CD4-positive, alpha-beta T cell treated with Interleukin-15 for 1 hour (primary cell): ENCODE data around the gene RAB22A.
"Not testable (repeated sequence)": the region's sequence is repeated elsewhere in the genome, so short reads cannot be mapped to it uniquely, and the experiment has no call there.

Experiments
- DNase-seq: peaks from one replicate; pipeline ENCODE4 v3.0.0-alpha.2; 2020

RAB22A gene

DNA sequence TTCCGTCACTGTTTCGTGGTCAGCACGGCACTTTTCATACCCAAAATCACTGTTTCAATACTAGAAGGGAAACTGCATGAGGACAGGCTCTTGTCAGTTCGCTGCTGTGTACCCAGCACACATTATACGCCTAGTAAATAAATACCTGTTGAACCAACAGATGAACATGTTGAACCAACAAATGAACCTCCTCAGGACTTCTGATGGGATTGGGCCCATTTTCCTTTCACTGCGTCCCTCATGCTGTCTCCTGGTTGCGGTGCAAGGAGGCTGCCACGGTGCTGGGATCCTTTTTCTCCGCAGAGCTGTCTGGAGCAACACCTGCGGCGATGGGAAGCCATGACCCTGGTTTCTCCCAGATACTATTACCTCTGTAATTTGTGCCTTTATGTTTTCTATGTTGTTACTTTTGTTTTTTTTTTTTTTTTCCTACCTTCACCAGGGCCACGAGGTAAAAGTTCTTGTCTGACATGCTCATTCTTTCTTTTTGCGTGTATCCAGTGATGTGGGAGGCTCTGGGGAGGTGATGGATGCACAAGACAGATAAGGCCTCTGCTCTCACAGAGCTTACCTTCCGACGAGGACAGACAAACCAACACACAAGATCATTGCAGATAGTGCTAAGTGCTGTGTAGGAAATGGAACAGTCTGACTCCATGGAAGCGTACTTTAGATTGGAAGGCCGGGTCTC lies 80.6 kb downstream of the RAB22A start:
- no peak for DNase-seq

DNA sequence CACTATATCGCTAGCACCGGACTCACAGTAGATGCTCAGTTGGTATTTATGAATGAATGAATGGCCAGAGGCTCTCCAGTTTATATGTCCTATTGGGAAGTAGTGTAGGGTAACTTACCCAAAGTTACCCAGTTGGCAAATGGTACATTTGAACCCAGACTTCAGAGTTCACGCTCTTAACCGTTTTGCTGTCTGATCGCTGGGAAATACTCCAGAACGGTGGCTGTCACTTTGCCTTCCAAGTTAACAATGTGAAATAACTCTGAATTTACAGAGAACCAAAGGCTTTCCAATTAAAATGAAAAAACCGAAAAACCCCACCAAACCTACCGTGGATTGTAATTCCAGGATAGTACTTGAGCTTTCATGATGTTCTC lies 81.1 kb downstream of the RAB22A start:
- DNase-seq = no peak

DNA sequence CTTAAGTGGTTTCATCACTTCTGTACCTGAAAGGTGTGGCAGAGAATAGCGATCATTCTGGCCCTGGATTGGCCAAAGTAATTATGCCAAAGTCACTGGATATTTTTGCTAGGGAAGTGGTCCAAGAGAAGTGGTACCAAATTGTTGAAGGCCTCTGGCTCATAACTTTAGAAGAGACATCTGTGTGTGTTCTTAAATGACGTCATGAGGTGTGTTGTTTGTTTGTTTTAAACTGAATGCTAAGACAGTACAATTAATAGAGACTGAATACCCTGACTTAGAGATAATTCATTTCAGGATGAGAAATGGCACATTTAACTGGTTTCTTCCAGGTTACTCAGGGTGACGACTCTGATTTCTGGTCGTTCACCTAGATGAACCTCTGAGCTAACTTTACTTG lies 82.8 kb downstream of the RAB22A start:
- no peak for DNase-seq

DNA sequence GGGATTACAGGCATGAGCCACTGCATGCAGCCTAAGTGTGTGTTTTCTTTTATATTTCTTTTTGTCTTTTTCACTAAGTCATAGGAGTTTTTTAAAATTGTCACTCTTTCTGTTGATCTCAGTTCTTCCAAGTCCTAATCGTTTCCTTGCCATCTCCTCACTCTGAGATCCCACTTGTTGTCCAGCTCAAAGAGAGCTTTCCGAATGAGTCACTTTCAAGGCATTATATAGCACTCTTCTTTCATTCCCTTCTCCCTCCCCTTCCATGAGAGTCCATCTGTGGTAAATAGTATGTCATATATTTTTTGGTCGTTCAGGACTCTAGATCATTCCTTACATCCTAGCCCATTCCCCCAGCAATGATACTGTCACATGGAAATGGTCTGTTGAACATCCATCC lies 83.8 kb downstream of the RAB22A start:
- no peak for DNase-seq

DNA sequence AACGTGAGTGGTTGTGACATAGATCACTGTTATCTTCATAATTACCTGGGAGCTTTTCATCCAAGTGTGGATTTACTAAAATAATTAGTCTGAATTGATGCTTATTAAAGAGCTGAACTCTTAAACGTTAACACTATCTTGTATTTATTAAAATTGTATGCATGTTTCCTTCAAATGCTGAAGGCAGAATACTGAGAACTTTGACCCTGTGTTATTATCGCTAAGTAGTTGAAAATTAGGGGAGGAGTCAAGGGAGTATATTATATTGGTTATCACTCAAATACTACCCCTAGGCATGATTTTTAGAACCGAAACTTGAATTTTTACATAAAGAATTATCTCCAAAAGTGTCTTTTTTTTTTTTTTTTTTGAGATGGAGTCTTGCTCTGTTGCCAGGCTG lies 85.3 kb downstream of the RAB22A start:
- no peak for DNase-seq

DNA sequence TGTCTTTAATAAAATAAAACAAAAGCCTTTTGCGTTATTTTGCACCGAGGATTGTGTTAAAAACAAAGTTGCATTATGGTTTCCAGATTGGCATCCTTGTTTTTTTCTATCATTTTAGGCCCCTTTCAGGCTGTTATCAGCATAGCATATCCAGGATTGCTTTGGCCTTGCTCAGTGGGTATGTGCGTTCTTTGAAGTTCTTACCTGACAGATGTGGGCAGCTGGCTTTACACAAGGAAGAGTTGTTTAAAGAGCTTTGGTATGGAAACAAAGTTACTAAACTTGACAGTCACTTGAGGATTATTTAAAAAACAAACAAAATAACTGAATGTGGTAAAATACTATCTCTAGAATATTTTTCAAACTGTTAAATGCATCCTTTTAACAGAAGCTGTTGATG lies 86.1 kb downstream of the RAB22A start:
- DNase-seq = no peak

DNA sequence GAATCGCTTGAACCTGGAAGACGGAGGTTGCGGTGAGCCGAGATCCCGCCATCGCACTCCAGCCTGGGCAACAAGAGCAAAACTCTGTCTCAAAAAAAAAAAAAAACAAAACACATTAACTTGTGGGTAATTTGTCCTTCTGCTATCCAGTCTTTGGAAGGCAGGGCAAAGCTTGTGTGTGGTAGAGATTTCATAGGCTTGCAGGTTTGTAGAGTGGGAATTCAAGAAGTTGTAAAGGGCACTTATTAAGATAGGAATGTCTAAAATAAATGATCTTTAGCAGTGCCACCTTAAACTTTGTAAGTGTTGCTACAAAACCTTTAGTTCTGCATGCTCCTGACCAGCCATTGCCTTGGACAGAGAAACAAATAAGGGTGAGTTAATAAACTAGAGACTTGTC lies 87.9 kb downstream of the RAB22A start:
- DNase-seq = no peak

DNA sequence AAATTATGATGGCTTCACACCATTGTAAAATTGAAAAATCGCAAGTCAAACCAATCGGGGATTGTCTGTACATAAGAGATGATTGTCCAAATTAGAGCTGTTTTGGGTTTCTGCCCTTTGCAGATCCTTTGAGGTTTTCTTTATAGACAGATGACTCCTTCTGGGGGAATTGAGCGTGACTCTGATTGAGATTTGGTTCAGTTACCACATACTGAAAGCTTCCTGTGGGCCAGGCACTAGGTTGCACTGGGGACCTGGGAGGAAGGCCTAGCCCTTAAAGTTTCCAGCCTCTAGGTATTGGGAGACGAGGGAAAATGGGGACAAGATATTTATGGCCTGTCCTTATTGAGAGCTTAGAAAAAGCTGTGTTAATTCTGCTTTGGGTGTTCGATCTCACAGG lies 88.7 kb downstream of the RAB22A start:
- no peak for DNase-seq

DNA sequence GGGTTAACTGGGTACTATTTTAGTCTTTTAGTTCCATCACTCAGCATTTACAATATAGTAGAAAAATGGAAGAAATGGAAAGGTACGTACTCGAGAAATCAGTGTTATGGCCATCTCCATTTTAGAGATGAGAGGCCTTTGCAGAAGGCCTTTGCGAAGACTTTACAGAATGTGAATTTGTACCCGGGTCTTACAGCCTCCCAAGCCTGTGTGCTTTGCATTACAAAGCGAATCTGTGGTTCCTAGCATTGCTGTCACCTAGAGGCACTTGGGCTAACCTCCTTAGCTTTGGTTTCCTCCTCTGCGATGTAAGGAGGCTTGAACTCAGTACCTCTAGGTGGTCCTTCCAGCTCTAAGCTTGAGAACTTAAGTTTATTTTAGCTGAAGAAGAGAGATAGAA lies 90.4 kb downstream of the RAB22A start:
- no peak for DNase-seq

DNA sequence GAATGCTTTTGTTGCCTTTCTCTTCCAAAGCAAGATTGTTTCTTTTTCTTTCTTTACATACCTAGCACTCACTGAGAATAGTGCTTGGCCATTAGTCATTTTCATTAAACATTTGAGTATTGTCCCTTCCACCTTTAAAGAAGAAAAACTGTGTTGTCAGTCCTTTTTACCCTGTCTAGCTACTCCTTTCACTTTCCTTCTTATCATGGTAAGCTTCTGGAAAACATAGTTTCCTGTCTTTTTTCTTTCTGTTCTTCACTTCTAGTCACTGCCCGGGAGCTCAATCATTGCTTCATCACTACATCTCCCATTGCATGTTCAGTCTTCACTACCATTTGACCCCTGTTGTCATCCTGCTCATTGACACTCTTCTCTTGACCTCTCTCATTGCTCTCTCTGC lies 91.6 kb downstream of the RAB22A start:
- DNase-seq = no peak

DNA sequence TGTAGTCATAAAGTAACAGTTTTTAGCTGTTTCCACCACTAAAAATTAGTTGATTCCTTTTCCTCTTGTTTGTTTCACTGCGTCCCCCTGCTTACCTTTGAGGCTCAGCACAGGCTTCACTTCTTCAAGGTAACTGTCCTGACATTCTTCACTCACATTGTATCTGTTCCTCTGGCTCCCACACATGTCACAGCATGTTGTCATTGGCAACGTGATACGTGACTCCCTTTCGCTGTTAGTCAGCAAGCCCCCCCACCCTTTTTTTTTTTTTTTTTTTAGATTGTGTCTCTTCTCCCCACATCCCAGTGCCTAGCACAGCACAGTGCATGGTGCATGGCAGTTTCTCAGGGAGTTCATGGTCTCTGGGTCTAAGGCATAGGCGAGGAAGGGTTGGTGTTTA lies 92.8 kb downstream of the RAB22A start:
- DNase-seq = no peak

DNA sequence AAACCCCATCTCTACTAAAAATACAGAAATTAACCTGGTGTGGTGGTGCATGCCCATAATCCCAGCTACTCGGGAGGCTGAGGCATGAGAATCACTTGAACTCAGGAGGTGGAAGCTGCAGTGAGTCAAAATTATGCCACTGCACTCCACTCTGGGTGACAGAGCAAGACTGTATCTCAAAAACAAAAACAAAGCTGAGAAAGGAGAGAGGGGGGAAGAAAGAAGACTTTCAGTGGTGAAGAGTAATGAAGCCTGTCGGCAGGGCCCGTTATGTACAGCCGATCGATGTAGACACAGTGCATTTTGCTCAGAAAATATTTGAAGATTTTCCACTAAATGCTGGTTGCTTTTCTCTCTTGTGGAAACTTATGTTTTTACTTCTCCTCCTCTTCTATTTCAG lies 93.3 kb downstream of the RAB22A start:
- DNase-seq = no peak

DNA sequence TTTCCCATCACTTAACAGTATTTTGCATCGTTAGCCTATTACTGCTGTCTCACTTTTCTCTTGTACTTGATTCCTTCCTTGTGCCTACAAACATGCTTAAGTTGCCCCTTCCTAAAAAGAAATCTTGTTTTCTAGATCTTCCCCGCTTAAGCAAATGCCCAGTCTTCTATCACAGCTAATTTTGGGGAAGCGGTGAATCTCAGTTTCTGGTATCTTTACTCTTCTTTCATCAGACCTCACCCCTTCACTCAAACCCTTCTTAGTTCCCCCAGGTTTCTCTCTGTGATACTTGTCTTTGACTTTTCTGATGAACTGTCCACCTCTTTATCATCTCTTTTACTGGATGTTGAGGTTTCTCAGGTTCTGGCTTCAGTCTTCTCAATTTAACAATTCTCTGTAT lies 93.8 kb downstream of the RAB22A start:
- DNase-seq = no peak

DNA sequence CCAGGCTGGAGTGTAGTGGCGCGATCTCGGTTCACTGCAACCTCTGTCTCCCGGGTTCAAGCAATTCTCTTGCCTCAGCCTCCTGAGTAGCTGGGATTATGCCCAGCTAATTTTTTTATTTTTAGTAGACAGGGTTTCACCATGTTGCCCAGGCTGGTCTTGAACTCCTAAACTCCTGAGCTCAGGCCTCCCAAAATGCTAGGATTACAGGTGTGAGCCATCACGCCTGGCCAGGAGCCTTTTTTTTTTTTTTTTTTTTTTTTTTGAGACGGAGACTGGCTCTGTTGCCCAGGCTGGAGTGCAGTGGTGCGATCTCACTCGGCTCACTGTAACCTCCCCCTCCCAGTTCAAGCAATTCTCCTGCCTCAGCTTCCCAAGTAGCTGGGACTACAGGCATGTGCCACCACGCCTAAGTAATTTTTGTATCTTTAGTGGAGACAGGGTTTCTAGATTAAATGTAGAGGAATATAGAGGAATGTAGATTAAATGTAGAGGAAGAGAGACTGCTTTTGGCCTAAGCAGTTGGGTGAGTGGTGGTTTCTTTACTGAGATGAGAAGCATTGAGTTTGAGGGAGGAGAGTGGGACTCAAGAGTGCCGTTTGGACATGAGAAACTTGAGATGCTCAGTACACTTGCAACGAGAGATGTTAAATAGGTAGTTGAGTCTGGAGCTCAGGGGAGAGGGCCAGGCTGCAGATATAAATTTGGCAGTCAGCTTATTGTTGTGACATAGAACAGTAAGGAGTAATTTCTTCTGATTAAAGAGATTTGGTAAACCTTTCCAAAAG lies 96.2 kb downstream of the RAB22A start:
- DNase-seq = no peak

DNA sequence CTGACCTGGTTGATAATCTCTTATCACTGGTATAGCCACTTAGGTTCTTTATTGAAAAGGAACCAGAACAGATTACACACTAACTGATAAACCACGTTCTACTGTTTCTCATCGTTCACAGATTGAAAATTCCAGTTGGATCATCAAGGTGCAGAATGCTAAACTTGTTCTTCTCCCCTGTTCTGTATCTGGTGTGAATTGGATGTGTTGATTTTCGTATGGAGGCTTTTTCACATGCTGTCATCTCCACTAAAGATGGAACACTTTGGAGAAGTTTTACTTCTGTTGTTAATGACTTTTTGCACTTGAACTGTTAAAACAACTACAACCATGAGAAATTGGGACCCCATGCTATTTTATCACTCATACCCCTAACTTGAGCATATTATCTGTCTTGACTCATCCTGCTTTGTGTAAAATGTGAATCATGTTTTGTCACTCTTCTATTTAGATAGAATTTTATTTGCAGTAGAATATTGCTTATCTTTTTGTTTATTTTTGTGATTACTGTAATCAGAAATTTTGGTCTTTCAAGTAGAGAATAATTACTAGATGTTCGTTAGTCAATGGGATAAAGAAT lies 97.0 kb downstream of the RAB22A start:
- no peak for DNase-seq

DNA sequence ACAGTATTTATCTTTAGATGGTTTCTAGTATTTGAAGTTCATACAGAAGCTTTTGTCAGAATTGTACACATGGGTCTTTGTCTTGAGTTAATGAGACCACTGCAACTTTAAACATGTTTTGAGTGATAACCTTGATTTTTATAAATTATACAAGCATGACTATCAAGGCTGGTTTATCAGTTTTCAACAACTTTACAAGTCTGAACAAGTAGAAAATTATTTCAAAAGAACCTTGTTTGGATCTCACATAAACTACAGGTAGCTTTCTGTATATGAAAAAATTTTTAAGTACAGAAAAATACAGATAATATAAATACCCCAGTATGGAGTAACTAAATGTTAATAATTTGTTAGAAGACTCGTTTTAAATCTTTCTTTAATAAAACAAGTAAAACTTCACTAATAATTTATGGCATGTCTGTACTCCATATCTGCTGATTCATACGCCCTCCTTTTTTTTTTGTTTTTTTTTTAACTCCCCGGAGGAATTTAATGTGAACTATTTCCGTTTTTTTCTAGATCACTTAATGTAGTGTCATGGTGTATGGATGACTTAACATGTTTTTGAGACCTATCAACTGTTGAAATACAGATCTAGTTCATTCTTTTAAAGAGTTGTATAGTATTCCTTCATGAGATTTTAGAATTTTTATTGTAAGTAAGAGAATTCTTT lies 97.8 kb downstream of the RAB22A start:
- no peak for DNase-seq

DNA sequence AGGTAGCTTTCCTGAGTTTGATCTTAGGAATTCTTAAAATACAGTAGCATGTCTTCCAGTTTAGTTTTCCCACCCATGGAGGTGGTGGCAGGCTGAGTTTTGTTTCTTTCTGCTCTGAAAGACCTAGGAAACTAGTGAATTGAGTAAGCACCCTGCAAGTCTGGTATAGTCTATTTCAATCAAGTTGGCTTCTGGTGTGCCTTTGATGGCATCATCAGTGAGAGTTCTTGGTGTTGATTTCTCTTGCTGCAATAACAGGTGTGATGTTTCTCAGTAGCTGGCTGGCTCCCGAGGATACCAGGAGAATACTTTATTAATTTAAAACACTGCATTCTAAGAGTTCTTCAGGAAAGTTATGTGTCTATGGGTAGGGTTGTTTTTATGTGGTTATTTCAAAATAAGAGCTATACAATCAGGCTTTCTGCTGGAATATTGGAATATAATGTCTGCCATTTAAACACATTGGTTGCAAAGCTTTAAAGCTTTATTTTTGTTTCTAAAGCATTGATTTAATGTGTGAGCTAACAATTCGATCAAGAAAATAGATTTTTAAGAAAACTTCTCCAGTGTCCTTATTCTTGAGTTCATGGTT lies 98.5 kb downstream of the RAB22A start:
- no peak for DNase-seq

DNA sequence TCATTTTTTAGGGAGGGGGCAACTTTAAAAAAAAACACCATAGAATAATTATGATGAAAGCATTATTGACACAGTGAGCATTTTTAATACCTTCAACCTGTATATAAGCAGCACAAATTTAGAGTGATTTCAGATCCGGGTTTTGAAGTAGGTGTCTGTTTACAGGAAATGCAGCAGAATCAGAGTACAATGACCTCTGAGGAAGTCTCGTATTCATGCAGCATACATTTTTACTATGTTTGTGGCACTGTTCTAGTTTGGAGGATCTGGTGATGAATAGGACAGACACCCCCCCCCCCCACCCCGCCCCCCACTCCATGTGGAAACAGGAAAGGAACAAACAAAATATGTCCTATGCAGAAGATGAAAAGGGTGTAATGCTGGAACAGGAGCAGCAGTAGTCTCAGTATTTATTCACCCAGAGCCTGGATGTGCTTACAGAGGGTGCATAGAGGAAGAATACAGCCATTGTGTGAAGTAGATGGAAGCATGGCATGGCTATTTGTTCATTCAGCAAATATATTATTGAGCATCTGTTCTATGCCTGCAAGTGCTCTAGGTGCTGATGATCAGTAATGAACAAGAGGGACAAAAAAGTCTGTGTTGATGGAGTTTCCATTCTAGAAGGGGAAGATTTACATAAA lies 99.2 kb downstream of the RAB22A start:
- no peak for DNase-seq

DNA sequence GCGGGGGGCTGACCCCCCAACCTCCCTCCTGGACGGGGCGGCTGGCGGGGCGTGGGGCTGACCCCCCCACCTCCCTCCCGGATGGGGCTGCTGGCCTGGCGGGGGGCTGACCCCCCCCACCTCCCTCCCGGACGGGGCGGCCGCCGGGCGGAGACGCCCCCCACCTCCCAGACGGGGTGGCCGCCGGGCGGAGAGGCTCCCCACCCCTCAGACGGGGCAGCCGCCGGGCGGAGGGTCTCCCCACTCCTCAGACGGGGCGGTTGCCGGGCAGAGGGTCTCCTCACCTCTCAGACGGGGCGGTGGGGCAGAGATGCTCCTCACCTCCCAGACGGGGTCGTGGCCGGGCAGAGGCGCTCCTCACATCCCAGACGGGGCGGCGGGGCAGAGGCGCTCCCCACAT lies 104.7 kb downstream of the RAB22A start:
- DNase-seq = not testable (repeated sequence)

DNA sequence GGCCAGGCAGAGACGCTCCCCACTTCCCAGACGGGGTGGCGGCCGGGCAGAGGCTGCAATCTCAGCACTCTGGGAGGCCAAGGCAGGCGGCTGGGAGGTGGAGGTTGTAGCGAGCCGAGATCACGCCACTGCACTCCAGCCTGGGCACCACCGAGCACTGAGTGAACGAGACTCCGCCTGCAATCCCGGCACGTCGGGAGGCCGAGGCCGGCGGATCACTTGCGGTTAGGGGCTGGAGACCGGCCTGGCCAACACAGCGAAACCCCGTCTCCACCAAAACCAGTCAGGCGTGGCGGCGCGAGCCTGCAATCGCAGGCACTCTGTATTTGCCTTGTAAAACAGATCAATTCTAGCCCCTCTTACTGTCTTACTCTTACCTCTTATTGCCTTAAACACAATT lies 105.3 kb downstream of the RAB22A start:
- DNase-seq = not testable (repeated sequence)

DNA sequence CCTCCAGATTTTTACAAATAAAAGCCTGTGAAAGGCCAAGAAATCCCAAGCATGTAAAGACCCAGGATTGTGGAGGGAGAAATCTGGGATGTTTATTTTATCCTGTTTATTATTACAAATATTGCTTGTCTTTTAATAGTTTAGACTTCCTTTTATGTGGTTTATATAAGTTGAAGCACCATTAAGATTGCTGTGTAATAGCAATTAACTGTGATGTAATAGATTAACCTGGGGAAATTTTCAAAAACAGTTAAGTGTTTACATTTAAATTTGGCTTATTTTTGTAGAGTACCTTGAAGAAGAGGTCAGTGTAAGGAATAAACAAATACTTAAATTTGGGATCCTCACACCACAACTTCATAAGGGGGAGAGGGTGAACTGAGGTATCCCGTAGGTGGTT lies 106.5 kb downstream of the RAB22A start:
- no peak for DNase-seq

DNA sequence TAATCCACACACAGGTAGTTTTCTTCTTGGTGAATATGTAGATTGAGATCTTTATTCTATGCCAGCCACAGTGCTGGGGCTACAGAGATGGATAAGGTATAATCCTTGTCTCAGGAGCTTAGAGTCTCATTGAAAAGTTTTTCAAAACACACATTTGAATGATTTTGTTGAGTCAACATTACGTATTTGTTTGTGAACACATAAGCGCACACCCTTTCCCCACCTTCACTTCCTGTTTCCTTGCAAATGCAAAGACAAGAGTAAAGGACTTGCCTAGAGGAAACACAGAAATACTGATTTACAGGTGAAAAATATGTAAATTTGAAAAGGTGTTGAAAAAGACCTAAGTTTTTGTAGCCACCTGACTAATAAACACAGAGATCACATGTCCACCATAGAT lies 107.3 kb downstream of the RAB22A start:
- DNase-seq = no peak
